ENCODE data around the gene HLCS.
A peak's percentile ranks its signal among the peaks of the same experiment; 100 is the strongest.

Gene HLCS

GRCh38 chr21:36803816-36804439 lies 162.5 kb downstream of the HLCS start:
- DNase-seq = no peak

- no peak for DNase-seq
Measured at GRCh38 chr21:36803051-36803645, 163.3 kb downstream of the HLCS start.

GRCh38 chr21:36800734-36801133 lies 165.7 kb downstream of the HLCS start:
- DNase-seq = no peak

- DNase-seq = no peak
Measured at GRCh38 chr21:36799869-36800268, 166.6 kb downstream of the HLCS start.

GRCh38 chr21:36798491-36798890 lies 168.0 kb downstream of the HLCS start:
- no peak for DNase-seq

GRCh38 chr21:36796070-36796469 lies 170.4 kb downstream of the HLCS start:
- DNase-seq = no peak

- no peak for DNase-seq
Measured at GRCh38 chr21:36792505-36792967, 173.9 kb downstream of the HLCS start.

- no peak for DNase-seq
Measured at GRCh38 chr21:36791695-36792470, 174.6 kb downstream of the HLCS start.

- DNase-seq = no peak
Measured at GRCh38 chr21:36791180-36791579, 175.3 kb downstream of the HLCS start.

GRCh38 chr21:36790616-36791015 lies 175.9 kb downstream of the HLCS start:
- DNase-seq = no peak

- no peak for DNase-seq
Measured at GRCh38 chr21:36788120-36788638, 178.3 kb downstream of the HLCS start.

- no peak for DNase-seq
Measured at GRCh38 chr21:36786186-36786585, 180.3 kb downstream of the HLCS start.

- no peak for DNase-seq
Measured at GRCh38 chr21:36785615-36786014, 180.9 kb downstream of the HLCS start.

- DNase-seq = no peak
Measured at GRCh38 chr21:36784947-36785346, 181.5 kb downstream of the HLCS start.

GRCh38 chr21:36783612-36784374 lies 182.7 kb downstream of the HLCS start:
- no peak for DNase-seq

- DNase-seq = no peak
Measured at GRCh38 chr21:36780861-36781260, 185.6 kb downstream of the HLCS start.

GRCh38 chr21:36776981-36777617 lies 189.4 kb downstream of the HLCS start:
- DNase-seq = no peak

- no peak for DNase-seq
Measured at GRCh38 chr21:36773995-36774394, 192.5 kb downstream of the HLCS start.

- peak in 1 of 2 experiments; percentile 15 for DNase-seq
Measured at GRCh38 chr21:36773117-36773516, 193.4 kb downstream of the HLCS start.

GRCh38 chr21:36769051-36769839 lies 197.2 kb downstream of the HLCS start:
- DNase-seq = peak in 1 of 2 experiments; percentile 25

- DNase-seq = no peak
Measured at GRCh38 chr21:36768496-36768895, 198.0 kb downstream of the HLCS start.

- DNase-seq = no peak
Measured at GRCh38 chr21:36767096-36767495, 199.4 kb downstream of the HLCS start.

Data from NCI-H2081 (cell line).